ENCODE measurements around the gene NOP56.

Gene NOP56

DNA sequence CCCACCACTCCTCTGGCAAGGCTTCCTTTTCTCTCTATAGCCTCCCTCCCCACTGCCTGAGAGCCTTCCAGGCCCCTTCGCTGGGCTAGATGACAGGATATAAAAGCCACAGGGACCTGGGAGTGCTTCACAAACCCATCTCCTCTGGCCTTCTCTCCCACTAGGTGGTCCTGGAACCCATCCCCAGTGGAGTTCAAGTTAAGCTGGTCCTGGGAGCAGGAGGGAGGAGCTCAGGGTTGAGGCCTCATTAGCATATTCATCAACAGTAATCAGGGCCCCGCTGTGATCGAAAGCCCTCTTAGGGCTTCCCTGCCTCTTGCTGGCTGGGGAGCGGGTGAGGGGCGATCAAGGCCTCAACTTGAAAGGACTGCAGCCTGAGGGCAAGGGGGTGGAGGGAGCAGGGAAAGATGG, 49.2 kb downstream of the NOP56 start:
- DNase-seq (ENCODE audit: low read depth) = no peak

DNA sequence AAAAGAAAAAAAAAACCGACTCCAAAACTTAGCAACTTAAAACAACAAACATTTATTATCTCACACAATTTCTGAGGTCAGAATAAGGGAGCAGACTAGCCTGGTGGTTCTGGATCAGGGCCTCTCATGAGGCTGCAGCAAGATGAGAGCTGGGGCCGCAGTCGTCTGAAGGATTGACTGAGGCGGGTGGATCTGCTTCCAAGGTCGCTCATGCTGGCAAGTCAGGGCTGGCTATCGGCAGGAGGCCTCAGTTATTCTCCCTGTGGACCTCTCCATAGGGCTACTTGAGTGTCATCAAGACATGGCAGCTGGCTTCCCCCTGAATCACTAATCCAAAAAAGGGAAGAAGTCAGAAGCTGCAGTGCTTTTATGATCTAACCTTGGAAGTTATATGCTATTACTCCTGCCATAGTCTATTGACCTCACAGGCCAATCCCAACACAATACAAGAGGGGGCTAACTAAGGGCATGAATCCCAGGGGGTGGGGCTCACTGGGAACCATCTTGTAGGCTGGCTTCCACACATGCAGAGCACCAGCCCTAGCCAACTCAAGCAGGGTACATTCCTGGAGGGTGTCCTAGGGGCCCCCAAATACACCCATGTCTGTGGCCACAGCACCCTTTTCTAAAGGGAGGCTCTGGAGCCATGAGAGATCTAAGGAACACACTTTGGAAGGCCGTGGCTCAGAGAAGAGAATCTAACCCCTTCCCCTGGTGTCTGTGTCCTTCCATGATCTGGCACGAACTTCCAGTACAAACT, 51.5 kb downstream of the NOP56 start:
- DNase-seq (ENCODE audit: low read depth) = no peak

- no peak for DNase-seq (ENCODE audit: low read depth)
Measured at GRCh38 chr20:2705931-2706645, 53.7 kb downstream of the NOP56 start.

- DNase-seq (ENCODE audit: low read depth) = no peak
Measured at GRCh38 chr20:2706688-2707352, 54.4 kb downstream of the NOP56 start.

- no peak for DNase-seq (ENCODE audit: low read depth)
Measured at GRCh38 chr20:2707353-2708072, 55.1 kb downstream of the NOP56 start.
